GM21576 (cell line): ENCODE results near the gene SULF2.

Experiments used
- ATAC-seq: cut with Tn5 transposase; IDR thresholded peaks from one replicate; pipeline ENCODE4 v1.9.1; 2021; ENCODE audit warnings: mild to moderate bottlenecking, moderate library complexity; ENCODE audit not compliant: unreplicated experiment

The SULF2 gene

GRCh38 chr20:47765271-47765670, 20.0 kb downstream of the SULF2 start:
- ATAC-seq, result no peak

- no peak for ATAC-seq
Measured at GRCh38 chr20:47764154-47764733, 21.0 kb downstream of the SULF2 start.

GRCh38 chr20:47762699-47763268, 22.5 kb downstream of the SULF2 start:
- ATAC-seq, result no peak

DNA sequence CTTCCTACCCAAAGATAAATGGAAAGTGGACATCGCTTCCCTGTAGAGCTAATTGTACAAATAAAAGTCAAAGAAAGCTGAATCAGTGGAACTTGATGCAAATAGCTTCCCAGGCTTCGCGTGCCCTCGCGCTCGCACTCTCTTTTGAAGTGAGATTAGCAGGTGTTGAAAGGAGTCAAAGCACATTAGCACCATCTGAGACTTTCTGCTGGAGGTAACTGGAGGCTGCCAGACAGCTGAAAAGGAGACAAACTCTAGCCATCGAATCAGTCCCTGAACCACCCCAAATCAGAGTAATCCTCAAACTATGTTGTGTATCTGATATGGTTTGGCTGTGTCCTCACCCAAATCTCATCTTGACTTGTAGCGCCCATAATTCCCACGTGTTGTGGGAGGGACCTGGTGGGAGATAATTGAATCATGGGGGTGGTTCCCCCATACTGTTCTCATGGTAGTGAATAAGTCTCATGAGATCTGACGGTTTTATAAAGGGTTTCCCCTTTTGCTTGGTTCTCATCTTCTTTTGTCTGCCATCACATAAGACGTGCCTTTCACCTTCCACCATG, 23.7 kb downstream of the SULF2 start:
- no peak for ATAC-seq

DNA sequence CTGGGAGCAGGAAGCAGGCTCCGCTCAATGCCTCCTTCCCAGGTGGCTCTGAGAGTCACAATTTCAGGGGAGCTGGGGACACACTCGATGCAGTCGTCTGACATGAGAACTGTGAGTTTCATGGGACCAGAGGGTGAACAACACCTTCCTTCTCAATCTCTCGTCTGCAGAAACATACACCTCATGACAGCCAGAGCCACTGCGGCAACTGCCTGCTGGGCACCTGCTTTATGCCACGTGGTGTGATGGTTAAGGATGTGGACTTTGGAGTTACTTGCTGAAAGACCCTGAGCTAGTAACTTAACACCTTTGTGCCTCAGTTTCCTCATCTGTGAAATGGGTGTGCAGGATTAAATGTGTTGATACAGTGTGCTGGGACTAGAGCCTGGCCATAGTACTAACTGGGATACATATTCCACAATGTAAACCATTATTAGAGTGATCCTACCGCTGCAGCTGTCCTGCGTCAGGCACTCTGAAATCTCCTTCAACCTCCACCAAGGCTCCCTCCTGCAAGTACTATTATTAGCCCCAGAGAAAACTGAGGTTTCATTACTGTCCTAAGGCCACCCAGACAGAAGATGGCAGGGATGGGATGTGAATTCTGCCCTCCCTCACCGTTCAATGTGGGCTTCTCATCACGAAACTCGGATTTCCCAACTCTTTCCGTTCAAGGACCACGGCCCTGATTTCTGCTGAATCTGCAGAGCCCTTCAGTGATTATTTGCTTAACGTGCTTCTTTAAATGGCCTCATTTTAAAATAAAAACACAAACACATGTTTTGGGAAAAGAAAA, 24.4 kb downstream of the SULF2 start:
- no peak for ATAC-seq

GRCh38 chr20:47758517-47759450, 26.5 kb downstream of the SULF2 start:
- no peak for ATAC-seq

- no peak for ATAC-seq
Measured at GRCh38 chr20:47757145-47758035, 27.9 kb downstream of the SULF2 start.

GRCh38 chr20:47754946-47755652, 30.2 kb downstream of the SULF2 start:
- no peak for ATAC-seq

DNA sequence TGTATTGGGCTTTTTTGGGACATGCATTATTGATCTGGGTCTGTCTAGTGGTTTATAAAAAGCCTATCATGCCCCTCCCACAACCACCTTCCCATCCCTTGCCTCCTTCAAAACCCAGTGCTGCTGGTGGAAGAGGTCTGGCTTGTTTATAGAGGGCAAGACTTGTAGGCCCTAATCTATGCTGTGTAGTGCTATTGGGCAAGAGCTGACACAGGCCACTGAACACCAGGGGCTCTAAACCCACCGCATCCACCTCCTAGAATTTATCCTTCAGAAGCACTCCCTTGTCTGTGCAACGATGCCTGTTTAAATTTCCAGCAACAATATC, 30.9 kb downstream of the SULF2 start:
- ATAC-seq, result no peak

DNA sequence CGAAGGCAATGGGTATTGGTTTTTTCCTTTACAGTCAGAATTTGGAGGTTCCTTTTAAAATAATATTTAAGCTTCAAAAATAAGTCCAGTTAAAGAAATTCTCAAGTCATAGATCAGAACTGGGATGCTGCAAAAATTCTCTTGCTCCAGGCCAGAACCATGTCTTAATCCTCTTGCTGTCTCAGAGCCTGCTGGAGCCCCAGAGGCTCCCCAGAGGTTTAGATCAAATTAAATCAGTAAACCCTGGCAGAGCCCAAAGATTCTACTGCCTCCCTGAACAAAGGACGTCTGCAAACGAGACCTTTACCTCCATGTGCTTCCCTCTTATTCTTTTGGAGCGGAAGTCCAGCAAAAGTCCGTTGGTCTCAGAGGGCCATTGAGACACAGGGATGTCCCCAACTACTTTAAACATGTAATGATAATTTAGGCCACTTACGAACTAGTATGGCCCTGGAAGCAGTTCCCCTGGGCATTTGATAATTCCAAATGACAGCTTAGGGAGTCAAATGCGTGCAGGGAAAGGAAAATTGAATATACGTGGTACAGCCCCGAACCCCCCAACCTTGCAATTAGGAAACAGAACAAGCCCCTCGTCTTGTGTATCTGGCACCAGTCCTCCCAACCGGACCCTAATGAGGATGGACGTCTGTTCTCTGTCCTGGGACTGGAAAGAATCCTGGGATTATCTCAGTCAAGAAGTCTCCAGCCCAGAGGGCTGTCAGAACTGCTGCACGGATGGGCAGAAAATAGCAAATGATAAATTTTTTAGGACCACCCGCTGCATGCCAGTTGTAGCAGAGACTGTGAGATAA, 31.5 kb downstream of the SULF2 start:
- ATAC-seq, result no peak

DNA sequence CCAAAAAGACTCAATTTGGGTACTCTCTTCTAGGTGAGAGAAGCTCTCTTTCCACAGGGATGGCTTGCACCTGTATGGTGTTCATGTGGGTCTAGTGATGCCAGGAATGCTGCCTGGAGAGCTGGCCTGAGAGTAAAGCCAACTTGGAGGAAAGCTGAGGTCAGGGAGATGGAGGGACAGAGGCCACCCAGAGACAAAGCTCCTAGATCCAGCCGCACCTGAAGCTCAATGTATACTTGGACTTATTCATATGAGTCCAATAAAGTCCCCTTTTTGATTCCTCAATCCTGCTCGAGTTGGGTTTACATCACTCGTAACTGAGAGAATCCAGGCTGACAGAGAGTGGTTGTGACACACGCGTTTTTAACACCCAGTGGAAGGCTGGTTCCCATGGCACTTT, 33.8 kb downstream of the SULF2 start:
- no peak for ATAC-seq

DNA sequence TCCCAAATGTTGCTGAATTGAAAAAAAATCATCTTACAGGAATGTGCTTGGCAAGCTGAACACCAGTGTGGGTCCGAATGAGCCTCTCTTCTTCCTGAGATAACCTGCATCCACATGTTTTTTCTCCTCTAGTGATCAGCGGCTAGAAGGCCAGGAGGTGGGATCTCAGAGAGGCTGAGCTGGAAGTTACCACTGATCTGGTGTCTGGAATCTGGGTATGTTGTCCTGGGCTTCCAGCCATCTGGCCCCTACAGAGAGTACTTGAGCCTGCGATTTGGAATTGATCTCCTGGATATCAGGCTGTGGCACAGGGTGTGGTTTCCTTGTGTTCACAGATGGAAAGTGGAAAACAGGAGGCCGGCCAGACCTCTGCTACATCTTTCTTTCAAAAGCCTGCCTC, 35.9 kb downstream of the SULF2 start:
- ATAC-seq, result no peak

DNA sequence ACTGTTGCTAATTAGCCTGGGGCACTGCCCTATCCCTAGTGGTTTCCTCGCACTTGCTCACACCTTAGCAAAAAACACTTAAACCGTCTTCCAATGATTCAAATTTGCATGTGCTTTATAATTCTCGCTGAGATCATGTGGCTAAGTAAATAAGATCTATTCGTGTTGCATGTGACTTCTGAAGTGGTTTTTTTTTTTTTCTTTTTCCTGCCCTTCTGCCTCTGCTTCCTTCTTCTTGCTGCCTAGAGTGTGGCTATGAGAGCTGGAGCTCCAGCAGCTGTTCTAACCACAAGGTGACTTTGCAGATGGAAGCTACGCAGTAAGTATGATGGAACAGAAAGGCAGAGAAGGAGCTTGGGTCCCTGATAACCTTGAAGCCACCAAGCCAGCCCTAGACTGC, 36.5 kb downstream of the SULF2 start:
- ATAC-seq, result no peak

GRCh38 chr20:47748069-47748468, 37.2 kb downstream of the SULF2 start:
- ATAC-seq, result no peak

- ATAC-seq, result no peak
Measured at GRCh38 chr20:47747669-47748031, 37.6 kb downstream of the SULF2 start.

GRCh38 chr20:47744803-47745202, 40.5 kb downstream of the SULF2 start:
- ATAC-seq, result no peak

GRCh38 chr20:47743671-47744070, 41.6 kb downstream of the SULF2 start:
- no peak for ATAC-seq

- ATAC-seq, result no peak
Measured at GRCh38 chr20:47741669-47742608, 43.3 kb downstream of the SULF2 start.
